Subcutaneous abdominal adipose tissue (tissue), 5 donors: ENCODE measurements around the gene STIP1.
"Not testable (repeated sequence)": the region's sequence is repeated elsewhere in the genome, so short reads cannot be mapped to it uniquely, and the experiment has no call there.

ENCODE experiments used
- H3K27ac ChIP-seq: one replicate; pipeline ENCODE4 v1.7.0; 2013; ENCODE audit warnings: low read depth, mild to moderate bottlenecking, inconsistent platforms, low read length, moderate library complexity
- H3K27me3 ChIP-seq, 5 donors: one replicate each; pipeline ENCODE4 v1.7.0; 2013; ENCODE audit warnings: low read length in 5 of 5, inconsistent platforms in 1 of 5; ENCODE audit not compliant: control insufficient read depth in 5 of 5, insufficient read depth in 4 of 5
- H3K36me3 ChIP-seq, 5 donors: one replicate each; pipeline ENCODE4 v1.7.0; 2013; ENCODE audit warnings: low read length in 5 of 5; ENCODE audit not compliant: control insufficient read depth in 5 of 5, insufficient read depth in 5 of 5
- H3K4me1 ChIP-seq, 5 donors: one replicate each; pipeline ENCODE4 v1.7.0; 2013; ENCODE audit warnings: low read length in 5 of 5, mild to moderate bottlenecking in 3 of 5, moderate library complexity in 1 of 5; ENCODE audit not compliant: control insufficient read depth in 5 of 5, insufficient read depth in 5 of 5
- H3K4me3 ChIP-seq, 5 donors: one replicate each; pipeline ENCODE4 v1.7.0; 2013; ENCODE audit warnings: low read length in 5 of 5, low read depth in 1 of 5
- H3K9ac ChIP-seq, 5 donors: one replicate each; pipeline ENCODE4 v1.7.0; 2013; ENCODE audit warnings: low read length in 5 of 5, mild to moderate bottlenecking in 4 of 5, moderate library complexity in 3 of 5
- H3K9me3 ChIP-seq, 5 donors: one replicate each; pipeline ENCODE4 v1.7.0; 2013; ENCODE audit warnings: low read length in 5 of 5; ENCODE audit not compliant: control insufficient read depth in 5 of 5
- donor health status: healthy.
- donor health status: healthy.
- donor health status: healthy.
- donor health status: healthy.
- donor health status: healthy.

The STIP1 gene

DNA sequence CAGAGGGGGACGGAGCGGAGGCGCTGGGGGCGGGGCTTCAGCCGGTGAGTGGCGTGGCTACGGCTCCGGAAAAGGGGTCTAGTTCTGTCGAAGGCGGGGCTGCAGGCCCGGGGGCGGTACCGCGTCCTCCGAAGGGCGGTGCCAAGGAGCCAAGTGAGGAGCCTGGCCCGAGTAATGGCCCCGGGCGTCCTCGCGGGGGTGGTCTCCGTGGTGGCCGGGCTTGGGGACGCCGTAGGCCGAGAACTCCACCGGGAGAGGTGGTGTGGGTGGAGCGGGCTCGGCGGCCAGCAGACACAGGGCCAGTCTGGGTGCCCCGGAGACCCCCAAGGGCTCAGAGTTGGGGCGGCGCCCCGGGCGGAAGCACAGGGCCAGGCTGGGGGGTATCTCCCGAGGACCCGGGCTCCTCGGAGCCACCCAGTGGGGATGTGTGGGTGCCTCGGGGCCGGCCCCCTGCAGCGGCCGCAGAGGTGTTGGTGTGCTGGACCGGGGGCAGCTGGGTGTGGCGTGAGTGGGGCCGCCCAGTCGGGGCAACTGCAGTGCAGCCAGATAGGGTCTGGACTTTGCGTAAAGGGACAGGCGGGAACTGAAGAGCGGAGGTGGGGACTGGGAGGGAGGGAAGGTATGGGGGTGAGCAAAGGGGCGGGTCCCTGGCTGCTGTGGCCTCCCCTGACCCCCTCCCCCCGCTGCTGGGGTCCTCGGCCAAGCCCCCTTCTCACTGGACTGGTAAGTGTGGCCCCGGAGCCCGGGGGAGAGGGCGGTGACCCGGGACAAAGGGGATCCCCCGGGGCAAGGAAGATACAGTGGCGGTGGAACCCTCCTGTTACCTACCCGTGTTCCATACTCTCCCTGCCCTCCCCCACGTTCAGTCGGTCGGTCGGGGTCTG is 55.8 kb downstream of the STIP1 start:
- Histone ChIP-seq H3K27me3 (peaks cover 0 to 7% (median 0%) of the 10 kb centered on the region in 5 donors), H3K36me3 (peaks cover 0 to 39% (median 34%) of the 10 kb centered on the region in 5 donors), H3K9me3 (no peaks in the 10 kb centered on the region), H3K27ac (peak overlapping the region; percentile 99), H3K9ac (peak overlapping the region in 4 of 5 donors; percentile 77 to 88 (median 82)), H3K4me1 (peaks cover 7 to 62% (median 42%) of the 10 kb centered on the region in 5 donors), H3K4me3 (peak overlapping the region; percentile 29 to 86 (median 79))

DNA sequence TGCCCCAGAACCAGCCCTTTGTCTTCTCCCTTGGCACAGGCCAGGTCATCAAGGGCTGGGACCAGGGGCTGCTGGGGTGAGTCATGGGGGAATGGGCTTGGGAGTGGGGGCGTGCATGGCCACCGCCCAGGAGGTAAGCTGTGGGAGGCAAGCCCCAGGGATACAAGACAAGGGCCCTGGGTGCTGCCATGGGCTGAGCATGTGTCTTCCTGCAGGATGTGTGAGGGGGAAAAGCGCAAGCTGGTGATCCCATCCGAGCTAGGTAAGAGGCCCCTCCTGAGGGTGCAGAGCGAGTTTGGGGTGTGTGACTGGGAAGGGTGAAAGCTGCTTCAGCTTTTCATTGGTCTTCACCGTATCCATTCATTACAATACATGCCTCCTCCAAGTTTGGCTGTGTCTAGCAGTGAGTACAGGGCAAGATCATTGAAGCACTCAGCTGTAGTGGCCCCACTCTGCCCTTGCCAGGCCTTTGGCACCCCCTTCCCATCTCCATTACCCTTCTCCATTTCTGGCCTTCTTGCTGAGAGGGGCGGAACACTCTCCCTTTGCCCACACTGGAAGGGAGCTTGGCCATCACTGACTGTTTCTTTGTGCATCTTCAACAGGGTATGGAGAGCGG is 57.4 kb downstream of the STIP1 start:
- H3K9me3 ChIP-seq = no peaks in the 10 kb centered on the region
- H3K27ac ChIP-seq = peak overlapping the region; percentile 54
- H3K36me3 ChIP-seq = peaks cover 0 to 23% (median 20%) of the 10 kb centered on the region in 5 donors
- peak overlapping the region in 1 of 5 donors; percentile 39 for H3K9ac ChIP-seq
- H3K27me3 ChIP-seq = peaks cover 0 to 7% (median 0%) of the 10 kb centered on the region in 5 donors
- no peak overlapping the region for H3K4me3 ChIP-seq
- peaks cover 10 to 70% (median 53%) of the 10 kb centered on the region in 5 donors for H3K4me1 ChIP-seq

DNA sequence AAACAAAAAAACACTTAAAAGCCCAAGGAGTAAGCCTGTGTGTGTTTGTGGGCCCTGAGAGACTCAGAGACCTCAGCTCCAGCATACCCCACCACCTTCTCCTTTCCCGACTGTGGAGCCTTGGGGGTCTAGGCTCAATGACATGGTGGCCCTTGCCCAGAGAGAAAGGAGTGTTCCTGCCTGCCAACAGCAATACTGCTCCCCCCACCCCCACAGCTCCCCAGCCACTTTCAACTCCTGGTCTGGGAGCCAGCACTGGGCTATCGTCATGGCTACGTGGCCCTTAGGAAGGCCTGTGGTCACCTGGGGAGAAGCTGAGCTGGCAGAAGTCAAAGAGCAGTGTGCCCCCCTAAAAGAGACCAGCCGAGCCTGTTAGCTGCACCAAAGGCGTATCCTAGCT is 58.1 kb downstream of the STIP1 start:
- H3K27ac ChIP-seq = peak overlapping the region; percentile 54
- H3K36me3 ChIP-seq = peaks cover 0 to 16% (median 12%) of the 10 kb centered on the region in 5 donors
- peaks cover 0 to 7% (median 0%) of the 10 kb centered on the region in 5 donors for H3K27me3 ChIP-seq
- no peaks in the 10 kb centered on the region for H3K9me3 ChIP-seq
- H3K4me1 ChIP-seq = peaks cover 10 to 70% (median 53%) of the 10 kb centered on the region in 5 donors
- H3K4me3 ChIP-seq = no peak overlapping the region
- no peak overlapping the region for H3K9ac ChIP-seq

DNA sequence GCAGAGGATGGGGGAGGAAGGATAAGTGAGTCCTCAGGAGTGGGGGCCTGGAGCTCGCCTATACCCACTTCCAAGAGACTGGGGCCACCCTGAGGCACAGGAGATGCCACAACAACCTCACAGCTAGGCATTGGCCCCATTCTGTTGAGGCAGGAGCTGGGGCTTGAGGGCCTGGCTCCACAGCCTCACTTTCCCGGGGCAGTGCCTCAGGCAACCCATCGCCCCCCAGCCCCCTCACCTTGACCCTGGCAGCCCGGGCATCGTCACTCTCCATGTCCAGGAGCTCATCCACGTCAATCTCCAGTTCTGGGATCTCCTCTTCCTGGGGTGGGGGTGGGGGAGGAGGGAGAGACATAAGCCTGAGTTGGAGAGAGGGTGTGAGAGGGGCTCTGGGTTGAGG is 59.0 kb downstream of the STIP1 start:
- peak overlapping the region; percentile 35 to 73 (median 68) for H3K4me3 ChIP-seq
- H3K9ac ChIP-seq = peak overlapping the region in 4 of 5 donors; percentile 51 to 75 (median 57)
- peaks cover 10 to 65% (median 53%) of the 10 kb centered on the region in 5 donors for H3K4me1 ChIP-seq
- H3K9me3 ChIP-seq = no peaks in the 10 kb centered on the region
- peaks cover 0 to 7% (median 0%) of the 10 kb centered on the region in 5 donors for H3K27me3 ChIP-seq
- peak overlapping the region; percentile 89 for H3K27ac ChIP-seq
- peaks cover 0 to 15% (median 11%) of the 10 kb centered on the region in 5 donors for H3K36me3 ChIP-seq

DNA sequence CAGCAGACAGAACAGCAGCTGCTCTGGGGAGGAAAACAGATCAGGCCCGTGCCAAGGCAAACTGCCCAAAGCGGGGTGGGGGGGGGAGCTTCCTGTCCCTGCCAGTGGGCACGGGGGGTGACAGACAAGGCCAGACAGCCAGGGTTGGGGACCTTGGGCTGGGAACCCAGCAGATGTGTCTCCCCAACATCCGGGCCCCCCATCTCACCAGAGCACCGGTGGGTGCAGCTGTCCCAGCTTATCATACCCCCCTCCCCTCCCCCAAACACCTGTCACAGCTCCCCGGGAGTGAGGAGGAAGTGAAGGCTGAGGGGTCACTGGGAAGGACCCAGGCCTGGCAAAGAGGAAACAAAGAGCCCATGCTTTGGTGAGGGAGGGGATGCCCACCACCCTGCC is 59.4 kb downstream of the STIP1 start:
- Histone ChIP-seq H3K27me3 (peaks cover 0 to 7% (median 0%) of the 10 kb centered on the region in 5 donors), H3K9me3 (no peaks in the 10 kb centered on the region), H3K4me1 (peaks cover 8 to 60% (median 50%) of the 10 kb centered on the region in 5 donors), H3K9ac (peak overlapping the region in 3 of 5 donors; percentile 54 to 75 (median 60)), H3K36me3 (peaks cover 0 to 15% (median 11%) of the 10 kb centered on the region in 5 donors), H3K27ac (peak overlapping the region; percentile 89), H3K4me3 (peak overlapping the region; percentile 56 to 73 (median 68))

DNA sequence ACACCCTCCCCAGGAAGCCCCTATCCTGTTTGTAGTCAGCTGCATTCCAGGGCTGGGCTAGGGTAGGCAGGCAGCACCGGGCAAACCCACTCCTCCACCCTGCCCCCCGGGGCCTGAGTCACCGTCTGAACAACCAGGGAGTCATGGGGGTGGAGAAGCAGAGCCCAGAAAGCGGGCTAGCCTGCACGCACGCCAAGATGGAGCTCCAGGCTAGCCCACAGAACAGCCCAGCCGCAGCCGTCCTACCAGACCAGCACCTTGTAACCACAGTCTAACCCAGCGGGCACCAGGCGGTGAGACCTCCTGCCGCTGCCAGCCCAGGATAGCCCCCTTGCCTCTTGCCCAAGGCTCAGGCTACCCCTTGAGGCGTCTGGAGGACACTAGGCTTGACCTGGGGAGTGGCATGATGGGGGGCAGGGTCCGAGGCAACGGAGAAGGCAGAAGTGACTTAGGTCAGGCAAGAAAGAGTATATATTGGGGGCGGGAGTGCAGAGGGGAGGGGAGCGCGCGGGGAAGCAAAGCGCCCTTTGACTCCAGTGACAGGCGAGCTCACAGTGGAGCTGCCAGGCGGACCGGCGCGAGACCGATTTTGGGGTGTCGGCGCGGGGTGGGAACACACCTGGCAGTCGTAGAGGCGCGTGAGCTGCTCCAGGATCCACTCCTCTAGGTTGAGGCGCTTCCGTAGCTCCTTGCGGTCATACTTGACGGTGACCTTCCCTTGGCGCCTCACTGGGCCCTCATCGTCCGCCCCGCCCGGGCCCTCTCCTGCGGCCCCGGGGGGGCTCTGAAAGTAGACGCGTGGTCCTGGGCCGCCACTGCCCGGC is 60.0 kb downstream of the STIP1 start:
- Histone ChIP-seq H3K4me3 (peak overlapping the region; percentile 63 to 73 (median 72)), H3K9ac (peak overlapping the region in 4 of 5 donors; percentile 54 to 75 (median 62)), H3K4me1 (peaks cover 2 to 63% (median 54%) of the 10 kb centered on the region in 5 donors), H3K9me3 (no peaks in the 10 kb centered on the region), H3K36me3 (peaks cover 0 to 14% (median 11%) of the 10 kb centered on the region in 5 donors), H3K27ac (peak overlapping the region; percentile 89), H3K27me3 (peaks cover 0 to 2% (median 0%) of the 10 kb centered on the region in 5 donors)

DNA sequence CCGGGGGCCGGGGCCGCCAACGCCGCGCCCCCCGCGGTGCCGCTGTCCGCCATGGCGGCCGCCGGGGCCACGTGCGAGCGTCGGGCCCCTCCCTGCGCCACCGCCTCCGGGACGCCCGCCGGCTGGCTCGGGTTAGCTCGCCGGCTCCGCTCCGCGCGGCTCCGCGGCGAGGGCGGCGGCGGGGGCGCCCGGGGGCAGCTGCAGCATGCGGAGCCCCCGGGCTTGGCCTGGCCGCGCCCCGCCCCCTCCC is 60.6 kb downstream of the STIP1 start:
- Histone ChIP-seq H3K9ac (peak overlapping the region in 1 of 5 donors; percentile 60), H3K4me3 (peak overlapping the region in 2 of 5 donors; percentile 68 to 73), H3K36me3 (peaks cover 0 to 14% (median 11%) of the 10 kb centered on the region in 5 donors), H3K4me1 (peaks cover 2 to 65% (median 54%) of the 10 kb centered on the region in 5 donors)
- not testable (repeated sequence) for H3K27me3 ChIP-seq, H3K27ac ChIP-seq, H3K9me3 ChIP-seq

DNA sequence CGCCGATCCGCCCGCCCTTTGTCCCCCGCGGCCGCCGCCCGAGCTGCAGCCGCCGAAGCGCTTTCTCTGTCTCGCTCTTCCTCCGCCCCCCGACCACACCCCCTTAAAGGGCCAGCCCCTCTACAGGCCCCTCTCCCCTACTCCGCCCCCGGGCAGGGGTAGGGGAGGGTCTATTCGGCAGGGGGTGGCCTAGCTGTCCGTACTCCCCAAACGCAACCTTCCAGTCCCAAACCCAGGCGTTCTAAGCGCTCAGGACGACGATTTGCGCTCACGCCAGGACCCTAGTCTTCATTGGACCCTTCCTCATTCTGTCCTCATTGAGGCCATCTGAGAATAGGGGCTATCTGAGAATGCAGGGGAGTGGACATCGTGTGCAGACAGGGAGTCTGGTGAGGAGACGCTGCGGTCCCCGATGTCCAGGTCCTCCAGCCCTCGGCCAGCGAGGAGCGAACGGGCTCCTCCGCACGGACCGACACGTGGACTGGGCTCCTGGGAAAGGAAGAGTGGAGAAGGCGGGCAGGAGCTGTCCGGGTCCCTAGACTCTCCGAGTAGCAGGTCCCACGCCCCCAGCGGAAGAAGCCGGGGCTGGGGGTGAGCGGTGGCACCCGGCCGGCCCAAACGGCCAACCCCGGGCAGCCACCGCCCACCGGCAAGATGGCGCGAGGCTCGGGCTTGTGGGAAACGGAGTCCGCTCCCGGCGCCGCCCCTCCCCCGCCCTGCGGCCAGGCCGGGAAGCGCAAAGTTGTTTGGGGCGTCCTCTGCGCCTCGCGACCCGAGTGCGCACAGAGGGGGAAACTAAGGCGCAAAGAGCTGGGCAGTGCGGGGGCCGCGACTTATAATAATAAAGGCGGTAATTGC is 61.1 kb downstream of the STIP1 start, which contains the start of gene PPP1R14B:
Gene PPP1R14B, minus strand, starts transcription at position 73 of the 858 bp plus-strand sequence. CDS start 270 bp downstream, outside the sequence.
- Histone ChIP-seq H3K27ac (peak within 1 kb of the TSS; percentile 94), H3K4me3 (peak within 1 kb of the TSS; percentile 76 to 92 (median 83)), H3K4me1 (peaks cover 2 to 65% (median 54%) of the 10 kb centered on the region in 5 donors), H3K27me3 (no peaks in the 10 kb centered on the region), H3K9me3 (no peaks in the 10 kb centered on the region), H3K9ac (peak within 1 kb of the TSS; percentile 65 to 91 (median 82)), H3K36me3 (peaks cover 0 to 14% (median 11%) of the 10 kb centered on the region in 5 donors)
